Dermis blood vessel endothelial cell (primary cell): ENCODE results near the gene NOSIP. TPM values are rescaled to one million over a fixed set of nuclear protein-coding genes. Genes with fewer than 3 reads are reported as not detected.

Experiments
- DNase-seq: peaks from one replicate; pipeline ENCODE4 v3.0.0; 2010
- total RNA-seq: library from RNA; depleted of rRNA; stranded (reverse); fragments of >200 nt; gene quantifications from 2 replicates; pipeline ENCODE4 v1.2.3, GENCODE V29; 2014

NOSIP gene
- total RNA-seq, 1 donor from 2014 or later: 98.7 TPM

GRCh38 chr19:49594993-49595818 lies 14.8 kb upstream of the NOSIP start:
- DNase-seq: no peak

- DNase-seq: no peak
These were observed 14.0 kb upstream of the NOSIP start for GRCh38 chr19:49594157-49594992.

GRCh38 chr19:49593233-49594113 lies 13.1 kb upstream of the NOSIP start:
- DNase-seq: peak; percentile 95

- DNase-seq: no peak
These were observed 12.3 kb upstream of the NOSIP start for GRCh38 chr19:49592486-49593232.

- peak; percentile 48 for DNase-seq
These were observed 11.6 kb upstream of the NOSIP start for GRCh38 chr19:49591731-49592485.

GRCh38 chr19:49590971-49591730 lies 10.8 kb upstream of the NOSIP start, which contains the start of gene PRR12:
TSS of gene PRR12 (plus strand) at chr19:49591182. CDS start at chr19:49591655, 473 bp downstream.
- DNase-seq: peak; percentile 73

- DNase-seq: peak; percentile 96
These were observed 10.0 kb upstream of the NOSIP start for GRCh38 chr19:49590071-49590970.

- no peak for DNase-seq
These were observed 9.1 kb upstream of the NOSIP start for GRCh38 chr19:49589502-49589905.

GRCh38 chr19:49588365-49589122 lies 8.2 kb upstream of the NOSIP start:
- DNase-seq: no peak

GRCh38 chr19:49587227-49587626 lies 6.9 kb upstream of the NOSIP start:
- DNase-seq: no peak

GRCh38 chr19:49585023-49585422 lies 4.7 kb upstream of the NOSIP start:
- DNase-seq: no peak

GRCh38 chr19:49583239-49583638 lies 2.9 kb upstream of the NOSIP start:
- DNase-seq: no peak

- no peak for DNase-seq
These were observed 702 bp upstream of the NOSIP start, which contains the start of gene PRRG2 for GRCh38 chr19:49581007-49581508. TSS of gene PRRG2 (plus strand) at chr19:49581316. CDS start at chr19:49583220, 1,904 bp downstream.

- peak; percentile 38 for DNase-seq
These were observed 451 bp downstream of the NOSIP start for GRCh38 chr19:49579947-49580263.

- no peak for DNase-seq
These were observed 1.2 kb downstream of the NOSIP start for GRCh38 chr19:49579193-49579592.

- DNase-seq: no peak
These were observed 6.1 kb downstream of the NOSIP start for GRCh38 chr19:49574206-49574755.

- DNase-seq: no peak
These were observed 6.9 kb downstream of the NOSIP start for GRCh38 chr19:49573425-49573824.

- DNase-seq: no peak
These were observed 7.3 kb downstream of the NOSIP start for GRCh38 chr19:49573009-49573408.
